HEK293T (cell line): ENCODE measurements around the gene SLC35E2B.
"Not testable (repeated sequence)": the region's sequence is repeated elsewhere in the genome, so short reads cannot be mapped to it uniquely, and the experiment has no call there.

Source experiments
- ARNT ChIP-seq: fragments of 450-650 bp; IDR thresholded peaks from 2 replicates; pipeline ENCODE4 v1.6.1; 2017; ENCODE audit warnings: mild to moderate bottlenecking
- BHLHE40 ChIP-seq: fragments of 450-650 bp; IDR thresholded peaks from 2 replicates; pipeline ENCODE4 v1.6.1; 2016; ENCODE audit warnings: mild to moderate bottlenecking, moderate library complexity, borderline replicate concordance
- ELF4 ChIP-seq: fragments of 450-650 bp; IDR thresholded peaks from 2 replicates; pipeline ENCODE4 v1.6.1; 2017; ENCODE audit warnings: antibody characterized with exemption
- FOXK2 ChIP-seq: fragments of 450-650 bp; IDR thresholded peaks from 2 replicates; pipeline ENCODE4 v1.6.1; 2016; ENCODE audit warnings: mild to moderate bottlenecking
- FOXM1 ChIP-seq: fragments of 450-650 bp; IDR thresholded peaks from 2 replicates; pipeline ENCODE4 v1.6.1; 2017; ENCODE audit warnings: mild to moderate bottlenecking, borderline replicate concordance
- HDGF ChIP-seq: fragments of 450-650 bp; IDR thresholded peaks from 2 replicates; pipeline ENCODE4 v1.6.1; 2017; ENCODE audit warnings: antibody characterized with exemption, borderline replicate concordance
- L3MBTL2 ChIP-seq: fragments of 450-650 bp; conservative IDR thresholded peaks from 2 replicates; pipeline ENCODE4 v1.6.1; 2016; ENCODE audit warnings: mild to moderate bottlenecking
- LEF1 ChIP-seq: fragments of 450-650 bp; IDR thresholded peaks from 2 replicates; pipeline ENCODE4 v1.6.1; 2017; ENCODE audit warnings: mild to moderate bottlenecking, borderline replicate concordance
- NFRKB ChIP-seq: fragments of 450-650 bp; IDR thresholded peaks from 2 replicates; pipeline ENCODE4 v1.6.1; 2016; ENCODE audit warnings: mild to moderate bottlenecking, moderate library complexity
- SP1 ChIP-seq: fragments of 450-650 bp; IDR thresholded peaks from 2 replicates; pipeline ENCODE4 v1.6.1; 2017
- SUZ12 ChIP-seq: fragments of 450-650 bp; IDR thresholded peaks from 2 replicates; pipeline ENCODE4 v1.6.1; 2016; ENCODE audit warnings: mild to moderate bottlenecking
- TARDBP ChIP-seq: fragments of 450-650 bp; IDR thresholded peaks from 2 replicates; pipeline ENCODE4 v1.6.1; 2016
- ZNF384 ChIP-seq: fragments of 450-650 bp; IDR thresholded peaks from 2 replicates; pipeline ENCODE4 v1.6.1; 2016
- TF ChIP-seq, protein P1 (sequence below): fragments of 450-650 bp; IDR thresholded peaks from 2 replicates; pipeline ENCODE4 v1.6.1; 2016

- TF ChIP-seq SUZ12, TARDBP, HDGF, ZNF384, FOXM1, SP1, NFRKB, BHLHE40, FOXK2, LEF1, ARNT, L3MBTL2, ELF4: not testable (repeated sequence)
- TF ChIP-seq, protein P1, sequence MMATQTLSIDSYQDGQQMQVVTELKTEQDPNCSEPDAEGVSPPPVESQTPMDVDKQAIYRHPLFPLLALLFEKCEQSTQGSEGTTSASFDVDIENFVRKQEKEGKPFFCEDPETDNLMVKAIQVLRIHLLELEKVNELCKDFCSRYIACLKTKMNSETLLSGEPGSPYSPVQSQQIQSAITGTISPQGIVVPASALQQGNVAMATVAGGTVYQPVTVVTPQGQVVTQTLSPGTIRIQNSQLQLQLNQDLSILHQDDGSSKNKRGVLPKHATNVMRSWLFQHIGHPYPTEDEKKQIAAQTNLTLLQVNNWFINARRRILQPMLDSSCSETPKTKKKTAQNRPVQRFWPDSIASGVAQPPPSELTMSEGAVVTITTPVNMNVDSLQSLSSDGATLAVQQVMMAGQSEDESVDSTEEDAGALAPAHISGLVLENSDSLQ, result not testable (repeated sequence)
Observed at GRCh38 chr1:1727131-1727651, 34.6 kb upstream of the SLC35E2B start.
